Gastroesophageal sphincter (tissue), 3 donors: ENCODE data around the gene MACIR.

Experiments
- CTCF ChIP-seq, 4 experiments: fragments of 200-600 bp in 2 of 4; fragments of 450-650 bp in 2 of 4; sonication (generic) in 1 of 4; IDR thresholded peaks; one replicate each; pipeline ENCODE4 v1.5.1; 2017 to 2019; ENCODE audit warnings: antibody characterized with exemption in 4 of 4, mild to moderate bottlenecking in 2 of 4, moderate library complexity in 2 of 4
- EP300 ChIP-seq: sonication (generic); formaldehyde crosslinking; IDR thresholded peaks from one replicate; pipeline ENCODE4 v1.6.1; 2017; ENCODE audit warnings: antibody characterized with exemption, mild to moderate bottlenecking
- POLR2A ChIP-seq, 2 donors: fragments of 450-650 bp; IDR thresholded peaks; one replicate each; pipeline ENCODE4 v1.6.1; 2017; ENCODE audit warnings: antibody characterized with exemption in 2 of 2, mild to moderate bottlenecking in 2 of 2, moderate library complexity in 1 of 2

GRCh38 chr5:103308774-103309173, 50.2 kb downstream of the MACIR start:
- TF ChIP-seq CTCF (IDR thresholded peaks at IDR 0.05), result no peak
- TF ChIP-seq EP300, result no peak
- TF ChIP-seq POLR2A (IDR thresholded peaks at IDR 0.05), result no peak
